ENCODE data around the gene HDAC4. TPM values are rescaled to one million over a fixed set of nuclear protein-coding genes. Genes with fewer than 3 reads are reported as not detected.
A peak's percentile ranks its signal among the peaks of the same experiment; 100 is the strongest.

Gene HDAC4
- total and polyA plus RNA-seq, 9 donors = 7.0 to 74.0 (median 46.3) TPM

- no peaks in the 10 kb centered on the region for H3K27me3 ChIP-seq
- 87 to 91% (median 88%) methylated on average over 16 of the region's 16 CpGs for WGBS, 3 donors
- TF ChIP-seq EP300 (IDR thresholded peaks at IDR 0.05) (no peak), CTCF (IDR thresholded peaks at IDR 0.05) (no peak), POLR2A (IDR thresholded peaks at IDR 0.05) (no peak)
- H3K9me3 ChIP-seq = no peaks in the 10 kb centered on the region
- no peak for DNase-seq
- no peaks in the 10 kb centered on the region for H3K36me3 ChIP-seq
- no peak overlapping the region for H3K4me3 ChIP-seq
- H3K27ac ChIP-seq = no peak overlapping the region
- intact Hi-C loops (cut with DNase I) = loop anchor here in 3 of 4 donors (5.0 to 10.0 kb wide), 5 partner anchors 845 to 1107 kb away; partner anchors contain the start of genes COPS9 (in 1 of the 3) and OTOS (in 1 of the 3)
- no peaks in the 10 kb centered on the region for H3K4me1 ChIP-seq (ENCODE audit: insufficient read depth)
These were observed 363.3 kb downstream of the HDAC4 start for GRCh38 chr2:239037559-239037910.

GRCh38 chr2:239036819-239037558, 363.8 kb downstream of the HDAC4 start:
- Histone ChIP-seq H3K36me3 (no peaks in the 10 kb centered on the region), H3K27ac (no peak overlapping the region), H3K9me3 (no peaks in the 10 kb centered on the region), H3K4me1 (ENCODE audit: insufficient read depth) (no peaks in the 10 kb centered on the region), H3K27me3 (no peaks in the 10 kb centered on the region), H3K4me3 (no peak overlapping the region)
- DNase-seq = no peak
- TF ChIP-seq POLR2A (IDR thresholded peaks at IDR 0.05) (no peak), CTCF (IDR thresholded peaks at IDR 0.05) (no peak), EP300 (IDR thresholded peaks at IDR 0.05) (no peak)
- intact Hi-C loops (cut with DNase I) = loop anchor here in 3 of 4 donors (5.0 to 10.0 kb wide), 5 partner anchors 845 to 1108 kb away; partner anchors contain the start of genes COPS9 (in 1 of the 3) and OTOS (in 1 of the 3)
- 91 to 95% (median 91%) methylated on average over 19 to 21 of the region's 21 CpGs for WGBS, 3 donors

- Histone ChIP-seq H3K27me3 (no peaks in the 10 kb centered on the region), H3K4me3 (no peak overlapping the region), H3K36me3 (no peaks in the 10 kb centered on the region), H3K27ac (no peak overlapping the region), H3K4me1 (ENCODE audit: insufficient read depth) (no peaks in the 10 kb centered on the region), H3K9me3 (no peaks in the 10 kb centered on the region)
- TF ChIP-seq EP300 (IDR thresholded peaks at IDR 0.05) (no peak), POLR2A (IDR thresholded peaks at IDR 0.05) (no peak), CTCF (IDR thresholded peaks at IDR 0.05) (no peak)
- intact Hi-C loops (cut with DNase I) = loop anchor here in 3 of 4 donors (5.0 to 10.0 kb wide), 5 partner anchors 846 to 1109 kb away; partner anchors contain the start of genes COPS9 (in 1 of the 3) and OTOS (in 1 of the 3)
- no peak for DNase-seq
- WGBS, 3 donors = 73 to 82% (median 78%) methylated on average over 12 to 15 of the region's 15 CpGs
These were observed 364.7 kb downstream of the HDAC4 start for GRCh38 chr2:239035997-239036731.

- Histone ChIP-seq H3K4me1 (ENCODE audit: insufficient read depth) (no peaks in the 10 kb centered on the region), H3K27me3 (no peaks in the 10 kb centered on the region), H3K27ac (no peak overlapping the region), H3K4me3 (no peak overlapping the region), H3K9me3 (no peaks in the 10 kb centered on the region), H3K36me3 (no peaks in the 10 kb centered on the region)
- intact Hi-C loops (cut with DNase I) = loop anchor here in 3 of 4 donors (5.0 to 10.0 kb wide), 5 partner anchors 847 to 1109 kb away; partner anchors contain the start of genes COPS9 (in 1 of the 3) and OTOS (in 1 of the 3)
- DNase-seq = peak; percentile 49 to 80 (median 67)
- 24 to 36% (median 25%) methylated on average over 18 to 29 of the region's 29 CpGs for WGBS, 3 donors
- no peak for TF ChIP-seq POLR2A (IDR thresholded peaks at IDR 0.05)
- TF ChIP-seq CTCF (IDR thresholded peaks at IDR 0.05) = peak; percentile 65 to 89 (median 66)
These were observed 365.4 kb downstream of the HDAC4 start for GRCh38 chr2:239035361-239035814.
